HG02973 (cell line): Measurements from ENCODE around the gene MEGF6.

ENCODE experiments used
- ATAC-seq: cut with Tn5 transposase; IDR thresholded peaks from one replicate; pipeline ENCODE4 v1.9.1; 2021; ENCODE audit warnings: moderate library complexity; ENCODE audit not compliant: unreplicated experiment

Gene MEGF6

DNA sequence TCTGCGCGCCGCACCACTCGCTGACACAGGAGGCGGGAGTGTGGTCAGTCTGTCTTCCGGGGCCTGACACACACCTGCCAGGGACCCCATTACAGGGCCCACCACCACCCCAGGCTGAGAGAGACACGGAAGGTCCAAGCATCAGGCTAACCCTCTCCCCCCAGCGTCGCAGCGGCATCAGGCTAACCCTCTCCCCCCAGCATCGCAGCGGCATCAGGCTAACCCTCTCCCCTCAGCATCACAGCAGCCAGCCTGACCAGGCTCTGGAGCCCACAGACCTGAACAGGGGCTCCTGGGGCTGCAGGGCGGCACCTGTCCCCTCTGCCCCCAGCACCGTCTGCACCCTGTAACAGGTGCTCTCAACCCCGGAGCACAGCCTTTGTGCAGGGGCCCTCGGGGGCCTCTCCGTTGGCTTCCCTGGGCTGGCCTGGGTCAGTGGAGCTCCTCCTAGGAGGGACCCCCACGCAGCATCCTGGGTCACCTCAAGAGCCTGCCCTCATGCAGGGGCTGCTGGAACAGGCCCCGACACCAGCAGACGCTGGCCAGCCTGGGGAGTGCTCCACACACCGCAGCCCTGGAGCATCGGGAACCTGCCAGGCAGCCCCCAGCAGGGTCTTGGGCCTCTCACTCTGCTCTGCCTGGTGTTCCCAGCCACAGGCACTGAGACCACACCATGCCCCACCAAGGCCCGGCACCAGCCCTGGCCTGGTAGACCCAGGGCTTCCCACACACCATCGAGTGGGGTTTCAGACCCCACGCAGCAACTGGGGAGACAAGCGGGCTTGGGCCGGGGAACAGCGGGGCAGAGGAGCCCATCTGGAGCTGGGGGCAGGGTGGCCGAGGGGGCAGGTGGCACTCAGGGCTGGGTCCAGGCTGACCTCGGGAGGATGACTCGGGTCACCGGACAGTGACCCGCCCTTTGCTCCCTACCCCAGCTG is 67.0 kb downstream of the MEGF6 start:
- ATAC-seq: no peak

DNA sequence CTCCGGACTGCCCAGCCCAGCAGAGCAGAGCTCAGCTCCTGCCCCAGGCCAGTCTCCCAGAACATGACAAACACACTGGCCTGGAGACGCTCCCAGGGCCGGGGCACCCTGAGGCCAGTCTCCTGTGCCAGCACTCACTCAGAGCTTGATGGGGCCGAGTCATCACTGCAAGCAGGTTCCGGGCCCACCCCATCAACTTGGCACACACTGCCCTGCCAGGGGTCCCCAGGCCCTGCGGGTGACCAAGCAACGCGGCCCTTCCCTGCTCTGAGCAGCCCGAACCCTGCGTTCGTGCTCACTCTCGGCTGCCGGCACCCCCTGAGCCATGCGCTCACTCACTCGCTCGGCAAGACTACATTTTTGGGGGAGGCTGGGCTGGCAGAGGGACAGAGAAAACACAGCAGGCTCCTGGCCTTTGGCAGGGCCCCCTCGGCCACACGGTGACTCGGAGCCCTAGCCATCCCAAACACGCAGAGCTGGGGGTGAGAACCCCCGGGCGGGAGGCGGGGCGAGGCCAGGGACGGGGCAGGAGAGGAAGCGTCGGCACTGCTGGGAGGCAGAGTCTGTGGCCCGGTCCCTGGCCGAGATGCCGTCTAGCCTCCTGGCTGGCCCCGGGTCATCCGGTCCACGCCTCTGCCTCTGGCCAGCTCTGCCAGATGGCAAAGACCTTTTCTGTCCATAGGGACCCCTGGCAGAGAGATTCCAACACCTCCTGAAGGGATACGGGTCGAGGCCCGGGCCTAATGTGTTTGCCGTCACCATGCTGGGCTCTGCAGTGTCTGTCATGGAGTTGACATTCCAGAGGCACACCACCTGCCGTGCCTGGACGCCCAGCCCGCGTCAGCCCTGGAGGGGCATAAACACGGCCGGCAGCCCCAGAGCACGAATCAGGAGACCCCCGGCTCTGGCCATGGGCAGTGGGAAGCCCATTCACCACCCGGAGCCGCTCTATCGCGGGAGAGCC is 68.0 kb downstream of the MEGF6 start:
- ATAC-seq: no peak

DNA sequence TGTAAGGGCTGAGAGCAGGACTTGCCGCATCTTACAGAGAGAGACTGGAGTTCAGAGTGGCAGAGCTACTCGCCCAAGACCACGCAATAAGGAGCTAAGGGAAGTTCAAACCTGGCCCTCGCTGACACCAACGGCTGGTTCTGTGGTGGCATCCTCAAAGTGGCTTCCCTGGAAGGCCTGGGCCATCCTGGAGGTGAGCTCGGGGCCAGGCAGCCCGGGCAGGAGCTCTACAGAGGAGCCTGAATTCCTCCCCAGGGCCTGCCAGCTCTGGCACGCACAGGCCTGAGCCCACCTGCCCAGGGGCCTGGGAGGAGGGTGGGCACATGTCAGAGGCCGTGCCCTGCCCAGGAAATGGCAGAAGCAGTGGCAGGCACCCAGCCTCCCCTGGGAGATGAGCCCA is 68.6 kb downstream of the MEGF6 start:
- ATAC-seq: no peak

DNA sequence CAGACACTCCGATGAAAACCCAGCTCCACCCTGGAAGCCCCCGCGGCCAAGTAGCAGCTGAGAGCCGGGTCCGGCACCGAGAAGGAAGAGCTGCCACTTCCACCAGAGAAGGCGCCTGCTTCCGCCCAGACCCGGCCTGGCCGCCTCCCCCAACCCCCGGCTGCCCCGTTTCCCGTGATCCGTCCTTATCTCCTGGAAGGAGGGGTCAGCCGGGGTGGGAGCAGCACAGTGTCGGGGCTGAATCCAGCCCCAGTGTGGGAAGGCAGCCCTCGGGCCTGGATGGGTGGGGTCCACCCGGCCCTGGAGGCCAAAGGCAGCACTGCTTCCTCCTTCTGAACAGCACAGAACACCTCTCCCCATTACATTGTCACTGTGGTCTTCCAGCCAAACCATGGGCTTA is 69.4 kb downstream of the MEGF6 start:
- no peak for ATAC-seq

DNA sequence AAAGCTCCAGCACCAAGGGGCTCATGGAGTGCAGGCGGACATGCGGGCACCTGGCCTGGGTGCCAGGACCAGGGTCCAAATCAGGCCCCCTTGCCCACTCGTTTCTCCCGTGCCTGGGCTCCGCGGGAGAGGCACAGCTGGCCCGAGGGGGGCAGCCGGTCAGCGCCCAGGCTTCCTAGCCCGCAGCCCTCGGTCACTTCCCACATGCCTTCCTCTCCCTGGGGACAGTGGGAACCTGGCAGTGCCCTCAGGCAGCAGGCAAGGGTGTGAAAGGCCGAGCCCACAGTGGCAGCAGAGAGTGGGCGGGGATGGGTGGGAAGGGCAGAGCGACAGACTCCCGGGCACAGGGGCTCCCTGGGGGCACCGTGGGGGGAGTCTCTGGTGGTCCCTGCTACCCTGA is 69.8 kb downstream of the MEGF6 start:
- ATAC-seq: no peak

DNA sequence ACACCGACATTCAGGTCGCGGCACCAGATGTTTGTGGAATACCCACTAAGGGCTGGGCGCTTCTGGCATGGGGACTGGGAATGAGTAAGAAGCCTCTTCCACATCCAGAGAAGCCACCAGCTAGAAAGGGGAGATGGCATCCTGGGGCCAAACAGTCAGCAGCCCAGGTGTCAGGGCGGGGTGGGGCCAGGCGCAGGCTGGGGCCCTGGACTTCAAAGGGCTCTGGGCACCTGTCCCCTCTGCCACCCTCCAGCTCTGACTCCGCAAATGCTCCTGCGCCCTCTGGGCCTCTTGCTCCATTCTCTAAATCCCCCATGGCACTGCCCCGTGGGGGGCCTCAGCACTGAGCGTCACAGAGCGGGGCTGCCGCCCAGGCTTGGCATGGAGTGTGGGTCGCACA is 70.4 kb downstream of the MEGF6 start:
- ATAC-seq: no peak

DNA sequence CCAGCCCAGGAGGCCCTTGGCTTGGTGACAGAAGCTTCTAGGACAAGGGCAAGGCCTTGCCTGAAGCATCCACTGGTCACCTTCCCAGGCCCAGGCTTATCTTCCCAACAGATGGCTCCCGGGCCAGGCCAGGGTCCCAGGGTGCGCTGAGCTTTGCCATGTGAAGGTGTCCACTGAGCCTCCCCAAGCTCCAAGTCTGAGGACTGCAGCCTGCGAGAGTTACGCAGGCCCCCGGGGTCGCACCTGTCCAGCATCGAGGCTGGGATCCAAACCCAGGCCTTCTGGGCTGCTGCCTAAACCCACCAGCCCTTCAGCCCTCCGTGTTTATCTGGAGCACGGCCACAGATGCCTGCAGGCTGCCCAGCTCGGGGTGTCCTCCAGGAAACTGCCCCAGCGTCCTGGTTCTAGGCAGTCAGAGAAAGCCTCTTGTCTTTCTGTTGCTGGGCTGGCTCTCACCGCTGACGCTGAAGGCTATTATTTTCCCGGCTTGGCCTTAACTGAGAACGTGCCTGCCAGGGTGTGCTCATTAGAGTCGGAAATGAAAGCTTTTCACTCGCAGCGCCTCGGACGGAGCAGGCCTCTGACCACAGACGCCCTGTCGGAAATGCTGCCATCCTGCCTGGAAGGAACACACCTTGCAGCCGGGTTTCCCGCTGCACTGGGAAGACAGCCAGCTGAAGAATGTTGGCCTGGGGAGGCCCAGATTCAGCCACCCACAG is 71.4 kb downstream of the MEGF6 start:
- no peak for ATAC-seq

DNA sequence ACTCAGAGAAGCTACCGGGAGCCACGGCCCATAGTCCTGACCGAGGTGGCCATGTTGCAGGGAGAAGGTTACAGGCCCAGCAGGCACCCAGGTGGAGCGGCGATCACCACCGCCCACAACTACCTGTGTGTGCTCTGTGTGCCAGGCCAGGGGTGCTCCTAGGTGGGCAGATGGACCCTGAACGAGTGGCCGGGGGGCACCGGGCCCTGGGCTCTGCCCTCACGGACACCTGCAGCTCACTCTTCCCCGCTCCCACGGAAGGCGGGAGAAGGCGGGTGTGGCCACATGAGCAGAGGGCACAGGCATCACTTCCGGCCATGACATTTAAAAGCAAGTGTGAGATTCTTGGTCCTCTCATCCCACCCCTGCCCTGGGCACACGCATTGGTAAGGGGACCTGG is 73.9 kb downstream of the MEGF6 start:
- no peak for ATAC-seq

DNA sequence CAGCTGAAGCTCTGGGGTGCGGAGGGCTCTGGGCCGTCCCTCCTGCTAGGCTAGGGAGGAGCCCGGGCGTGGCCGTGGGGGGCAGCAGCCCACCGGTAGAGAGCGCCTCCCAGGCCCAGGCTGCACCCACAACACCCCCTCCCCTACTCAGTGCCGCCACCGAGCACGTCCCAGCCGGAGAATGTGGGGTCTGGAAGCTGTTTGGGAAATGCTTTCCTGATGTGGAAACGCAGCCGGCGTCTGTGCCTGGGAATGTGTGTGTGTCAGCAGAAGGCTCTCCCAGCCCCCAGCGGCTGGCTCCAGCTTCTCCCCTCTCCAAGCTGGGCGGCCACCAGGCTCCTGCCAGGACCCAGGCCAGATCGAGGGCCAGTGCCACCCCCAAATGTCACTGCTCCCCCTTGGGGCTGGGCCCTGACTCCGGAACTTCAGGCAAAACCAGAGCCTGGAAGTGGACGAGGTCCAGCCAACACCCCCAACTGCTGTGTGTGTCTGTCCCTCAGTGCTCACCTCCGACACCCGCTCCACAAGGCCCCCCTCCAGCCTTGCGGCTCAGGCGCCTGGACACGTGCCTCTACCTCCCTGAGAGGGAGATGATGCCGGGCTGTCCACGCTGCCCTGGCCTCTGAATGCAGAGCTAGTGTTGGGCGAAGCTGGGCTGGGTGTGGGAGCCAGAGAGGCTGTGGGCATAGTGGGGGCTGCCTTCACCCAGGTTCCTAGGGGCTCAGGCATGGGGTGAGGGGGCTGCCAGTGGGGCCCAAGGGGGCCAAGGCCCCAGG is 74.7 kb downstream of the MEGF6 start:
- no peak for ATAC-seq

DNA sequence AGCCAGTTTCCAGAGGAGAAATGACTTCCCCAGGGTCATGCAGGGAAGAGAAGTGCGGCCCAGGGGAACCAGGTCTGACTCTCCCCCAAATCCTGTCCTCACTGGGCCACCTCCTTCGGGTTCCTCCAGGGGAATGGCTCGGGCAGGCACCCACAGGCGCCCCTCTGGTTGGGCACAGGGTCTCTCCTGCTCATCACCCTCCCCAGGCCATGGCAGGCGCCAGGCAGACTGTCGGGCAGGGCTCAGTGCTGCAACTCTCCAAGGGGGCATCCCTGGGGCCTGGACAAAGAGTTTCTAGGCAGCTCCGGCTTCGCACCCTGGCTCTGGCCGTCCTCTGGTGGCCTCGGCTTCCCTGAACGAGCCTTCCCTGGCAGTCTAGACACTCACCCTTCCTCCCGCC is 75.6 kb downstream of the MEGF6 start:
- ATAC-seq: no peak

DNA sequence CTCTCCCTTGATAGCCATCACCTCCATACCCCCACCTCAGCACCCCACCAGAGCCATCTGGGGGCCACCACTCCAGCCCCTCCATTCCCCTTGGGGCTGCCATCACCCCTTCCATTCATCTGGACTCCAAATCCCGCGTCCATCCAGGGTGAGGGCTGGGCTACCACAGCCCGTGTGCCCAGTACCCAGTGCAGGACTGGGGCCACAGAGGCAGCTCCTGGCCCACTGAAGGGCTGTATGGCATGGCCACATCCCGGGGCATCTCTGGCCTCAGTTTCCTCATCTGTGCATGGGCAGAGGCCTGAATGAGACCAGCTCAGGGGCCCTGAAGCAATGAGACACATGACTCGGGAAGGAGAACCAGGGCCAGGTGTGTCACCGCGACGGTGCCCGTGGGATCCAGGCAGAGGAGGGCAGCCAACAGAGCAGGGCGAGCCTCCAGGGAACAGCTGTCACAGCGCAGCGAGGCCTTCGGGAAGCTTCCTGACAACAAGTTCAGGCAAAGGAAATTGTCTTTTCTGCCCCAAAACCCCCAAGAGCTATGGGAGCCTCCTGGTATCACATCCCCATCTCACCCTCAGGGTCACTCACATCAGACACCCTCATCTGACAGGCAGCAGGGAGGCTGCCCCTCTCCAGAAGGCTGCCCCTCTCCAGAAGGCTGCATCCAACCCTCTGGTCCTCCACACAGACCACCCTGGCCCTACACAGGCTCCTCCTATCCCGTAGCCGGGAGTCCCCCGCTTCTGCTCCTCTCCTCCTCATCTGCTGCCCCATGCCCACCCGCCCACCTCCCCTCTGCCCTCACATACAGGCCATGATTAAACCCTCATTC is 76.3 kb downstream of the MEGF6 start:
- no peak for ATAC-seq

DNA sequence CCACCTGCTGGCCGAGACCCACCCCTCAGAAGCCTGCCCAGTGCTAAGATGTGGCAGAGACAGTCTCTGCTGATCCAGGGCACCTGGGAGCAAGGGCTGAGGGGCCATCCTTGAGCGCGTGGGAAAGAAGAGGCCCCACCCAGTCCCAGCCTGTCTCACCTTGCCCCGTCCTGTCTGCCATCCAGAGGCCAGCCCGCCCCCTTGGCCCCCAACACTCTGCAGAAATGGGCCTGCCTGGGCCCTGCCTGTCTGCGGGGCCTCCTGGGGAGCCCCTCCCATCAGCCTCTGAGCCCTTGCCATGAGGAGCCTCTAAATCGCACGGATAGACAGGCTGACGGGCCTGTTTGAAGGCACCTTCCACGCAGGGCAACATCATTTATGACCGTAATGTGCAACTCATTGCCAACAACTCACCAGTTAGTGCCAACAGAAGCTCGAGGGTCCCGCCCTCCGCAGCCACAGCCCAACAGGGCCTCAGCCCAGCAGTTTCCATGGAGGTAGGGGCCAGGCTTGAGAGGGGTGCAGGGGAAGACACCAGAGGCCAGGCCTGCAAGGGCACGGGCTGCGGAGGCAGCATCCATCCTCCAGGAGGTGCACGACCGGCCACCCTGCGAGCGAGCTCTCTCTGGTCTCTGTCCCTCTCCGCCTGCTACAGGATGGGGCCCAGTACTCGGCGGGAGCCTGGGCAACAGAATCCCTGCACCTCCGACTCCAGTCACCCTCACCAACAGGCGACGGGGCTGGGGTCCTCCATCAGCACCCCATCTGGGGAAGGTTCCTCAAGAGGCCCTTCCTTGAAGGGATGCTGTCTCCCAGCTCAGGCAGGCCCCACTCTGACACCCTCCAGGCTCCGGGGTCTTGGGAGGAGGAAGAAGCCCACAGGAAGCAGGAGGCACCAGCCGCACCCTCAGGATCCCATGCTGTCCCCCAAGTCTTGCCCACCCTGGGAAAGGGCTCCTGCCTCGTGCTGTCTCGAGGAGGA is 78.0 kb downstream of the MEGF6 start:
- ATAC-seq: no peak

DNA sequence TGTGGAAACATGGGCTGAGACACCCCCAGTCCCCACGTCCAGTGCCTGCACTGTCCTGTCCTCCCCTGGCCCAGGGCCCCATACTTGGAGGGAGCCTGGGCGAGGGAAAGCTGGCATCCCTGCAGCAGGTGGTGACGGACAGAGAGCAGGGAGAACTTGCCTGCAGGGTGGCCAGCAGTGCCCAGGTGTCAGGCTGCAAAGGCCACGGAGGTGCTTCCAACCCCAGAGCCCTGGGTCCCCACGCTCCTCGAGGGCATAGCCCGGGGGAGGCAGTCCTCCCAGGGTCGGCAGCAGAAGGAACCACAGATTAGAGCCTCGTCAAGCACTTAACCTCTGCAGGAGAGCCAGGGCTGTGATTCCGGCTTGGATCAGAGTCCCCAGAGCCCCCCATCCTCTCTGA is 79.4 kb downstream of the MEGF6 start:
- no peak for ATAC-seq

DNA sequence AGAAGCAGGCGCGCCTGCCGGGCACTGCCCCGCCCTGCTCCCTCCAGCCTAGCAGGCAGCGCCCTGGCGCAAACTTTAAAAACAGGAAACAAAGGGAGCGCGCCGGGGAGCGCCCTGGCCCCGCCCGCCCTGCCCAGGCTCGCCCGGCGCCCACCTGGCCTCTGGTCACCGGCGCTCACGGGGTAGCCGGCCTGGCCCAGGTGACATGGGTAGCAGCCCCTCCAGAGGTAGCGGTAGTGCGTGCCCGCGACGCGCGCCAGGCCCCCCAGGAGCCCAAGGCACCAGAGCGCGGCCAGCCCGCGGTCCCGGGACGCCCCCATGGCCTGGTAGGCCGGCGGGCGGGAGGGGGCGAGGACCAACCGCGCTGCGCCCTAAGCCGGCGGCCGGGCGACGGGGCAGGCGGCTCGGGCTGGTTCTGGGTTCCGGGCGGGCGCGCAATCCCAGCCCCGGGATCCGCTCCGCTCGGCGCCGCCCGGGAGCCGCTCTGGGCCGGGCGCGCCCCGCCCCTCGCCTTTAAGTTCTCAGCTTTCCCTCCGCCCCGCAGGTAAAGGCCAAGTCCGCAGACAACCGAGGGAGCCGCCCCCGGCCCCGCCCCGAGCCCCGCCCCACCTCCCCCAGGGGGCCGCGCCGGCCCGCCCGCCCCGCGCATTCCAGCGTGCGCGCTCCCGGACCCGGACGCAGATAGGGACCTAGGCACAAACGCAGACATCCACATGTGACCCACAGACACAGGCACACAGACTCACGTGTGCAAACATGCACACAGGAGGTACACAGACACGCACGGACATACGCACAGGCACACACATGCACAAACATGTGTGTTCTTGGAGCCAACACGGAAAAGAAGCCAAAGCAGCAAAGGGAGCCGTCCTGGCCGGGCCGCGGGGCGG is 80.1 kb downstream of the MEGF6 start:
- ATAC-seq: no peak

DNA sequence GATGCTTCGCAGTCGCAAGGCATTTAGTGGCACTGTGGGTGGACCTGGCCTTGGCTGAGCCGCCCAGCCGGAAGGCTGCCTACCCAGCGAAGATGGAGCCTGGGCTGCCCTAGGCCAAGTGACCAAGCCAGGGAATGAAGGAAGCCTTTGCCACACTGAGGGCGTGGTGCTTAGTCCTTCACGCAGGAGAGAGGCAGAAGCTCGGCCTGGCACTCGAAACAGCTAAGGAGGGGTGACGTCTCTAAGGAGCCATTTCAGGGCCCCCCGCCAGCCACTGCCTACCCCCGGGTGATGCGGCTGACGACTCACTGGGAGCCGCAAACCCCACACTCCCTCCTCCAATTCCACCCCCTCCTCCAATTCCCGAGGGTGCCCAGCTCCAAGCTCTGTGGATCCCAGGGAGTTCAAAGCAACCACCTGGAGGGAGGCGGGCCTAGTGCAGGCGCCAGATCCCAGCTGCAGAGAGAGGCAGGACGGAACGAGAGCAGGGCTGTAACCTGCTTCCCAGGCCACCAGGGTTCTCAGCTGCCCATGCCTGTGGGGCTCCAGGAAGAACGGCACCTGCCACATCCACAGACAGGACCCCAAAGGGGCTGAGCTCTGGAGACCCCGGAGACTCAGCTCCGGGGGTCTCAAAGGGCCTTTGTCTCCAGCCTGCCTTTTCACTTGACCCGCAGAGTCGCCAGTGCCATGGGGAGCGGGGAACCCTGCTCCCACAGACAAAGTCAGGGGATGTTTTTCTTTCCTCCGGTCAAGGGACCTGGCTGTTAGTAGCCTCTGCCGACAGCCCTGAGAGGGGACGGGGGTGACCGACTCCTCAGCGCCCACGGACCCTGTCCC is 81.0 kb downstream of the MEGF6 start:
- no peak for ATAC-seq

DNA sequence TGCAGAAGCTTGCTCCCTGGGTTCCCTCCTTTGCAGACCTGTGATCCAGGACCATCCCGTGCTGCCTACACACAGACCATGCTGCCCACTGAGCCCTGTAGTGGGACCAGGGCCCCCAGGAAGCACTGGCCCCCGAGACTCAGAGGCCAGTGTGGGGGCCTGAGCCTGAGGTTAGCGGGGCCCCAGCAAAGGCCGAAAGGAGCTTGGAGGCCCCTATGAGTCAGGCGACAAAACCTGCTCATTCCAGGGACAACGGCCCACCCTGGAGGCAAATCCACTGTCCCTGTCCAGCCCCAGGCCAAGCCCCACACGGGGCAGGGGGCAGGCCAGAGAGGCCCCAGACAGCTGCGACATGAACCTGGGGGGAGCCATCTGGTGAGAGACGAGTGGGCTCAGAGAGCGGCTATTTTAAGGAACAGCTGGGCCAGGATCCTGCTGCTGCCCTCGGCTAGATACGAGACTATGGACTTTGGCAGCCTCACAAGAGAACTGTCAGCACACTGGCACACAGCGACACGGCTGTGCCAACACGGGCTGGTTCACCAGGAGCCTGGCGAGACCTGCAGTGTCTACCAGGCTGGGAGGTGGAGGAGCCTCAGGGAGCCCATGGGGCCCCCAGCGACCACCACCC is 82.1 kb downstream of the MEGF6 start:
- ATAC-seq: no peak
